ENCODE data around the gene PRKACA. TPM values are rescaled to one million over a fixed set of nuclear protein-coding genes. Genes with fewer than 3 reads are reported as not detected.

Gene PRKACA
- total RNA-seq, 4 donors from 2014 or later, result 26.9 to 59.4 (median 41.3) TPM

GRCh38 chr19:14113762-14114414 lies 3.7 kb downstream of the PRKACA start:
- Histone ChIP-seq H3K4me1 (peaks cover 0 to 74% (median 42%) of the 10 kb centered on the region in 4 donors), H3K36me3 (no peaks in the 10 kb centered on the region), H3K27me3 (no peaks in the 10 kb centered on the region), H3K4me3 (no peak overlapping the region), H3K27ac (peak overlapping the region; percentile 64 to 99 (median 79)), H3K9me3 (no peaks in the 10 kb centered on the region)
- WGBS, 2 donors, result 71 to 72% methylated on average over 18 of the region's 18 CpGs
- no peak for TF ChIP-seq POLR2A (IDR thresholded peaks at IDR 0.05)
- TF ChIP-seq EP300 (IDR thresholded peaks at IDR 0.05), result no peak
- TF ChIP-seq CTCF (IDR thresholded peaks at IDR 0.05), result no peak
- DNase-seq (ENCODE audit: low spot score in 2 of 2), result no peak

DNA sequence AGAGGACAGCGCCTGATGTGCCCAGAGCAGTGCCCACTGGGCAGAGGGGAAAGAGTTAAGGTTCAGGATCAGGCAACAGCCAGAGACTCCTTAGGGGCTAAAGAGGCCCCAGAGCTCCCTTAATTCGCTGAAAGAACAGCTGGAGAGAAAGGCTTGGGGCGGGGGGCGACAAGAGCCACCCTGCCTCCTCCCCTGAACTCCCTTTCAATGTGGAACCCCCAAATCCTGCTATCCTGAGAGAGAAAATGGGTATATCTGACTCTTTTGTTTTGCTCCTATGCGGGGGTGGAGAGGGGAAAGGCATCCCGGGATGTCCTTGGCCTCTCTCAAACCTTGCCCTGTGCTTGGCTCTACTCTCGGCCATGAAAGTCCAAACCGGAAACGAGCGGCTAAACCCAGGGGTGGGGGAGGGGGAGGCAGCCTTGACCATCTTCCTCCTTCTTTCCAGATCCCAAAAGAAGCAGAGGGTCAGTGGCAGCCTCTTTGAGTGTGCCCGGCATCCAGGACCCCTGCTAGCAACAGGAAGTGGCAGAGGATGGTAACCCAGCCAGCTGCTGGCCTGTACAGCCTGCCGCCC lies 4.7 kb downstream of the PRKACA start:
- H3K4me3 ChIP-seq, result peak overlapping the region in 1 of 4 donors; percentile 35

GRCh38 chr19:14112051-14112808 lies 5.3 kb downstream of the PRKACA start:
- TF ChIP-seq CTCF (IDR thresholded peaks at IDR 0.05) (no peak), EP300 (IDR thresholded peaks at IDR 0.05) (no peak), POLR2A (IDR thresholded peaks at IDR 0.05) (no peak)
- Histone ChIP-seq H3K27me3 (no peaks in the 10 kb centered on the region), H3K27ac (peak overlapping the region; percentile 64 to 99 (median 79)), H3K4me1 (peaks cover 0 to 77% (median 40%) of the 10 kb centered on the region in 4 donors), H3K36me3 (peaks cover 0 to 8% (median 0%) of the 10 kb centered on the region in 3 donors), H3K9me3 (no peaks in the 10 kb centered on the region), H3K4me3 (peak overlapping the region in 1 of 4 donors; percentile 35)
- WGBS, 2 donors, result 49 to 66% methylated on average over 11 of the region's 12 CpGs
- no peak for DNase-seq (ENCODE audit: low spot score in 2 of 2)

More for the DNA sequence above, 4.7 kb downstream of the PRKACA start:
- peak; percentile 38 to 49 for DNase-seq (ENCODE audit: low spot score in 2 of 2)
- no peaks in the 10 kb centered on the region for H3K27me3 ChIP-seq
- no peaks in the 10 kb centered on the region for H3K9me3 ChIP-seq
- TF ChIP-seq CTCF (IDR thresholded peaks at IDR 0.05) (no peak), EP300 (IDR thresholded peaks at IDR 0.05) (peak in 1 of 2 donors; percentile 13), POLR2A (IDR thresholded peaks at IDR 0.05) (no peak)
- H3K4me1 ChIP-seq, result peaks cover 0 to 71% (median 40%) of the 10 kb centered on the region in 4 donors
- 17 to 22% methylated on average over 12 of the region's 12 CpGs for WGBS, 2 donors
- peaks cover 0 to 1% (median 0%) of the 10 kb centered on the region in 3 donors for H3K36me3 ChIP-seq
- H3K27ac ChIP-seq, result peak overlapping the region; percentile 64 to 99 (median 79)

GRCh38 chr19:14111486-14111885 lies 6.1 kb downstream of the PRKACA start:
- H3K9me3 ChIP-seq, result no peaks in the 10 kb centered on the region
- peaks cover 0 to 76% (median 36%) of the 10 kb centered on the region in 4 donors for H3K4me1 ChIP-seq
- peak overlapping the region in 1 of 4 donors; percentile 99 for H3K27ac ChIP-seq
- 100% methylated on average over 1 of the region's 1 CpG for WGBS, 2 donors
- peaks cover 0 to 15% (median 0%) of the 10 kb centered on the region in 3 donors for H3K36me3 ChIP-seq
- no peak overlapping the region for H3K4me3 ChIP-seq
- no peak for DNase-seq (ENCODE audit: low spot score in 2 of 2)
- H3K27me3 ChIP-seq, result no peaks in the 10 kb centered on the region
- no peak for TF ChIP-seq CTCF (IDR thresholded peaks at IDR 0.05)
- no peak for TF ChIP-seq EP300 (IDR thresholded peaks at IDR 0.05)
- no peak for TF ChIP-seq POLR2A (IDR thresholded peaks at IDR 0.05)
